ENCODE data around the gene SCUBE2.
"Not testable (repeated sequence)": the region's sequence is repeated elsewhere in the genome, so short reads cannot be mapped to it uniquely, and the experiment has no call there.

Gene SCUBE2

DNA sequence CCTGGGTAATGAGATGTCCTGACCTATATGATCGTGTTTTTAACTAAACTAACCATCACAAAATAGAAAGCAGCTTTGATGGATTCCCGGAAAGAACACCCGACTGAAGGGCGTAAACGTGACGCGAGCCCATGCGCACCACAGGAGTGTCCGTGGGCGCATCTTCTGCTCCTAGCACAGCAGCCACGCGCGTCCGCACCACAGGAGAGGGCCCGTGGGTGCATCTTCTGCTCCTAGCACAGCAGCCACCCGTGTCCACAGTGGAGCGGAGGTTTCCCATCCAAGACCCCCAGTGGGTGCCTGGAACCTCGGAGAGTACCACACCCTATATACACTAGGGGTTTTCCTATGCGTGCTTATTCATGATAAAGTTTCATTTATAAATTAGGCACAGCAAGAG lies 51.5 kb downstream of the SCUBE2 start:
- DNase-seq = no peak

DNA sequence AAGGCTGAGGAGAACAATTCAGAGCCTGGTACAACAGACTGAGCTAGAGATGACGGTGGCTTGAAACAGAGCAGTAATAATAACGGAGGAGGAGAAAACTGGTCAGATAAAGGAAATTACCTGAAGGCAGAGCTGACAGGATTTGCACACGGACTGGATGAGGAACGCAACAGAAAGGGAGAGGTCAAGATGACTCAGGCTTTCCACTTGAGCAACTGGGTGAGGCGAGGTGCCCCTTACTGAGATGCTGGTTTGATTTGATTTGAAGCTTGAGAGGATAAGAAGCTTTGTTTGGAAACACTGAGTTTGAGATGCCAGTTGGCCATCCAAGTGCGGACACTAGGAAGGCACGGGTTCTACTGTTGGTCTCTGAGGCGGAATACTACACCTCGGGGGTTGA lies 52.2 kb downstream of the SCUBE2 start:
- DNase-seq = no peak

DNA sequence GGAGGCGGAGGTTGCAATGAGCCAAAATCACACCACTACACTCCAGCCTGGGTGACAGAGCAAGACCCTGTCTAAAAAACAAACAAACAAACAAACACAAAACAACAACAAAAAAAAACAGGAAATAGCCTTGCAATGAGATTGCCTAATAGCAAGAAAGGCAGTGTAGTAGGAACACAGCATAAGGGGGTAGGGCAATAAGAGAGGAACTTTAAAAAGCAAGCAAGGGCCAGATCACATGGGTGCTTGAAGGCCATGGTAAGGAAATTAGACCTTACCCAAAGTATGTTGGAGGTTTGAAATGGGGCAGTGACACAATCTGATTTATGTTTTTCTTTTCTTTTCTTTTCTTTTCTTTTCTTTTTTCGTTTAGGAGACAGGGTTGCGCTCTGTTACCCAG lies 52.9 kb downstream of the SCUBE2 start:
- DNase-seq = no peak

DNA sequence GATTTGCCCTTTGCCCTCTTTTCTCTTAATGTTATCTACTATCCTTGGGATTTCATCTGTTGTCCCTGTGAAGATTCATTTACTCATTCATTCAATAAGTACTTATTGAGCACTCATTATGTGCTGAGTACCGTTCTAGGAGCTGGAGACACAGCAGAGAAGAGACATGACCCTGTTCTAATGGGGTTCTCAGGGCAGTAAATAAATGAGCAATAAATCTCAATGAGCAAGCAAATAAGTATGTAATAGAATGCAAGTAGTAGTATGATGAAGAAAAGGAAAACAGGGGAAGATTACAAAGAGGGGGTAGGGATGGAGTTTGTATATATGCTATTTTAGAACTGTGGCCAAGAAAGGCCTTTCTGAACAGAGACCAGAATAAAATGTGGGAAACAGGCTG lies 53.4 kb downstream of the SCUBE2 start:
- DNase-seq = no peak

DNA sequence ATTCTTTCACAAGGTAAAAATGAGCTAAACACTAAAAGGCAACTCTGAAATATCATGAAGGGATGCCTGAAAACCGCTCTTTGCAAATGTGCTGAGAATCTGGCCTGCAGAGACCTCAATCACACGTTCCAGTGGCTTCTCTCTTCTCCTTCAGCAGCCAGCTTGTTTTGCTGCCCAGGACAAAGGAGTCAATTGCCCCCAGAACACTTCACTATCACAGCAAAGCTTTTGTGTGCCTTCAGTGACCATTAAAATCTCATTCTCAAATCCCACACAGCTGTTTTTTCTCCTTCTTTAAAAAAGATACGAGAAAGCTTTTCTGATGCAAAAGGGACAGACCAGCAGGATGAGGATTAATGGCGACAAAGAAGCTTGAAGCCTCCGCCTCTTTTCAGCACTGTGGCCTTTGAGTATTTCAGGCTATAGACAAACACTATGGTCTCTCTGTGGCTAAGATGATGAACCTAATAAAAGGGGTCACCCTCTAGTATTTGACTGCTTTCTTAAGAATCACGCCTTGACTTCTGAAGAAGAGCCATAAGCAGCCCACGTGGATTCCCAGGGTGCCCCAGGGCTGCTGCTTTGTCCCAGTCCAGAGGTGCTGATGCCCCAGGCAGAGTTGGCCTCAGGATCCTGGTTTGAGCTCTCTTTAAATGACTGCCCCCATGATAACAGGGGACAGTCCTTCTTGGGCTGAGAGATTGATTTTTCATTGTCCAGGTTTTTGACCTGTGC lies 54.2 kb downstream of the SCUBE2 start:
- no peak for DNase-seq

DNA sequence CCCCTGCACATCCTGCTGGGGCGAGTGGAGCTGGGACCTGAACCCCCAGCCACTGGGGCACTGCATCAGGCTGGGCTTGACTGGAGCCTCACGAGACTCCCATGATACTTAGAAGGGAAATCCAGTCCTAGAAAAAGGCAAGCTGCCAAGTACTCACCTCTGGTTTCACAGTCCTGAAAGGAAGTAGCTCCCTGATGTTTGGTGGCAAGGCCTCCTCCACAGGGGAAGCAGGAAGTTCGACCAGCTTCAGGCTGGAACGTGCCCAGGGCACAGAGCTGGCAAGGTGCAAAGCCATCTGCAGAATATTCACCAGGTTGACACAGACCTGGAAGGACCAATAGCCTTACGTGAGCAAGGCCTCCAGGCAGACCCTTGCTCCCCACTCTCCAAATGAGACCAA lies 60.8 kb downstream of the SCUBE2 start:
- DNase-seq = no peak

DNA sequence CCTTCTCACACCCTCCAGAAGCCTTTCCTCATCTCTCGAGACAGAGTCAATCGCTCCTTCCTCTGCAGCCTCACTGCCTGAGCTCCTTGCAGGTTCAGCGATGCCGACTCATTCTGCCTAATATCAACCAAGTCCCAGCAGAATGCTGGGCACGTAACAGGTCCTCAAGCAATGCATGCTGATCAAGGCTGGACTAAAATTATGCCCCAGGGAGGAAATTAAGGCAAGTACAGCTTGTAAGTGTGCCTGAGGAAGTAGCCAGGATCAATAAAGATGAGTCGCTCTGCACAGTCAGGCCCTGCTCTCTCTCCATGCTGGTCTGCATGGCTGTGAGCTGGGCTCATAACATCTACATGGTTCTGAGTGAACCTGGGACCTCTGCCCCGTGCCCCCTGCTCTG lies 62.0 kb downstream of the SCUBE2 start:
- DNase-seq = no peak

DNA sequence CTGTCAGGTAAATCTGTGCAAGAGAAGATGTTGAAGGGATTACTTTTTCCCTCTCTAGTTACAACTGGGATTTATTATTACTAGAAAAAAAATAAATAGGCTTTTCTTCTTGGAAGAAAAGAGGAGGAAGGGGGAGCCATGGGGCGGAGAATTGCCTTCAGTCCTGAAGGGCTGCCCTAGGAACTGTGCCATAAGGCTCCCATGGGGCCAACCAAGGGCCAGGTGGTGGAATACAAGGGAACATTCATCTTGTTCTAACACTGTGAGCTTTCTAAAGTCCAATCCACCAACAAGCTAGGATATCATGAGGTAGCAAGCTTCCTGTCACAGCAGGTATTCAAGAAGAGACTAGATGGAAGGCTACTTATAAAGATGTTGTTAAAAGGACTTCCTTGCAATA lies 62.8 kb downstream of the SCUBE2 start:
- no peak for DNase-seq

DNA sequence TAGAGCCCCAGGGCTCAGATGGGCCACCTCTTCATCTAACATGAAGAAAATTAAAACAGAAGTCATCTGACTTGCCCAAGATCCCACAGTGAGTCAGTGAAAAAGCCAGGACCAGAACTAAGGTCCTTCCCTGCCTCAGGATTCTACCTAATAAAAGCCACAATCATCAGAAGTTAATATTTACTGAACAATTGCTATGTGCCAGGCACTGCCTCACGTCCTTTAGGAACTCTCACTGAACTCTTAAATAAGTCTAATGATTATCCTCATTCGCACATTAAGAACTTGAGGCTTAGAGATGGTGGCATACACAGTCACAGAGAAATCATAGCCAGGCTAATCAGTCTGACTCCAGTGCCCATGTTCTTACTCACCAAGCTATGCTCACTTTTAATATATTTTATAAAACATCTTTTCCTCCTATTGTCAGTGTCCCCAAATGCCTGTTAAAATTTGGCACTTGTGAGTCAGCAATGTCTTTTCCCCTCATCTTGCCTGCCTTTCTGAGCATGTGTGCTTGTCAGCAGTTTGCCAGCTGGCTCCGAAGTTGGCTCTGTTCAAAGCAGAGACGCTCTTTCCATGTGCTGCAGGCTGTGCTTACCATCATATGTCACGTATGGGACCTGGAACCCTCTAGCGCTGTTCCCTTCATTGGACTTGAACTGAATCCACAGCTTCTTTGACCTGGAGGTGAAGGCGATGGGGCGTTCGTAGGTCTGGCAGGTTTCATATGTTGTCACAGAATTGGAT lies 66.1 kb downstream of the SCUBE2 start:
- no peak for DNase-seq

DNA sequence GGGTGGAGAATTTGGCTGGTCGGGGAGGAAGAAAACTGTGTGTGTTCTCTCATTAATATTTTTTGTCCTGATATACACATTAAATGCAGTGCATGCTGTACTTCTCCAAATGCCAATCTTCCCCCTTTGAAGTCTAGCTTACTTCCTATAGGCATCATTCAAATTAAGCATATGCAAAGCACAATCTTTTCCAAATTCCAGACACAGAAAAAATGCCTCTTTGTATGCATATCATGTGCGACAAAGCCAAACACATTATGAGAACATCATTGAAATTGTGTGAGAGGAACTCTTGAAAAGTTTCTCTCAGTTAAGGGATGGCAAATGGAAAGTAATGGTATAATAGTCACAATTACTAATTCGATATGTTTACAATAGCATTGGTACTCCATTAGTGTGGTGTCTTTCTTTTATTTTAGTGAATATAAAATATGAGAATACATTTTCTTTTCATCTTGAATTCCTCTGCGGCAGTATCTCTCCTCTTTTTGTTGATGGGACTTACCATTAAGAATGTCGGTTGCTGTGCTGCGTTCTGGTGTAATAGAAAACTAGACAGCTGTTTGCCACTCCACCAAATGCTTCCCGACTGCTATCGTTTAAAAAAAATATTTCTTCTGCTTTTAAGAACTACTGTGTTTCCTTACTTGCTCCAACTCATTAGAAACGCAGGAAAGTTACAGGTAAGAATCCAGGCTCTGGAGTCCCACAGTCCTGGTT lies 68.3 kb downstream of the SCUBE2 start:
- no peak for DNase-seq

DNA sequence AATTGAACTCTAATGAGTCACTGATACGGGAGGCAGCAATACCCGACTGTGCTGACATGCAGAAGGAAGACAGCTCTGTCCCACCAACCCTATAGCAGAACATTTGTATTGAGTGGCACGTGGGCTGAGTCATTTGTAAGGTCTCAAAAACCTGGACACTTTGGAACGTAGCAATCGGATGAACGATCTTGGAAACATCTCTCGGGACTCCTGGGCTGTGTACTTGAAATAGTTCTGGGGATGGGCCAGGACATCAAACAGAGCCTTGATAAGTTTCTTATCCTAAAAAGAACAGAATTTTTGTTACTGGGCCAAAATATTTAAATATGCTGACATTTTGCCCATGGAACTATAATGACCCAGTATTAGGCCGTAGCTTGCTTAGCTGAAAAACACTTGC lies 70.5 kb downstream of the SCUBE2 start:
- no peak for DNase-seq

DNA sequence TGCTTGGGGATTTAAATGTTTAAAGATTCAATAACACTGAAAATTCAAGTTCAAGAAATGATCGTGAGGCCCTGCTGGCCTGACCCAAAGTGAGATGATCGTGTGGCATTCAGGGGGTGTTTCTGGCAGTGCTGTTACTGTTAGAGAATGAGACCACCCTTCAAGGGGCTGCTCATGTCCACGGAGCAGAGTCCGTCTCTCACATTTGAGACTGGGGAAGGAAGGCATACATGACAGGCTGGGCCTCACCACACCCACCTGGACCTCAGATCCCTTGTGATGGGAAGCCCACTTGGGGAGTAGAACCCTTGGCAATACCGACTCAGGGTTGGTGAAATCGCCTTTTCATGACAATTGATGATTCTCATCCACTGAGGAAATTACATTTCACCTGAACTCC lies 71.5 kb downstream of the SCUBE2 start:
- DNase-seq = no peak

DNA sequence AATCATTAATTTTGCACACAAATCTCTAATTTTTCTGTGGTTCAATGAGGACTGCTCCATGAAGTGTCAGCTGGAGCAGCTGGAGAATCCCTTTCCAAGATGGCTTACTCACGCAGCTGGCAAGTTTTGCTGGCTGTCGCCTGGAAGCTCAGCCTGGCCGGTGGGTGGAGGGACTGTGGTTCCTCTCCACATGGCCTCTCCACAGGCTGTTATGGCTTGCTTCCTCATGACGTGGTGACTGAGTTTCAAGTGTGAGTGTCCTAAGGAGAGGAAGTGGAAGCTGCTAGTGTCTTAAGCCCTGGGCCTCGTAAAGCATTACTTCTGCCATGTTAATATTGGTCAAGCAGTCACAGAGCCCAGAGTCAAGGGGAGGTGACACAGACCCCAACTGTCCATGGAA lies 73.6 kb downstream of the SCUBE2 start:
- DNase-seq = no peak

DNA sequence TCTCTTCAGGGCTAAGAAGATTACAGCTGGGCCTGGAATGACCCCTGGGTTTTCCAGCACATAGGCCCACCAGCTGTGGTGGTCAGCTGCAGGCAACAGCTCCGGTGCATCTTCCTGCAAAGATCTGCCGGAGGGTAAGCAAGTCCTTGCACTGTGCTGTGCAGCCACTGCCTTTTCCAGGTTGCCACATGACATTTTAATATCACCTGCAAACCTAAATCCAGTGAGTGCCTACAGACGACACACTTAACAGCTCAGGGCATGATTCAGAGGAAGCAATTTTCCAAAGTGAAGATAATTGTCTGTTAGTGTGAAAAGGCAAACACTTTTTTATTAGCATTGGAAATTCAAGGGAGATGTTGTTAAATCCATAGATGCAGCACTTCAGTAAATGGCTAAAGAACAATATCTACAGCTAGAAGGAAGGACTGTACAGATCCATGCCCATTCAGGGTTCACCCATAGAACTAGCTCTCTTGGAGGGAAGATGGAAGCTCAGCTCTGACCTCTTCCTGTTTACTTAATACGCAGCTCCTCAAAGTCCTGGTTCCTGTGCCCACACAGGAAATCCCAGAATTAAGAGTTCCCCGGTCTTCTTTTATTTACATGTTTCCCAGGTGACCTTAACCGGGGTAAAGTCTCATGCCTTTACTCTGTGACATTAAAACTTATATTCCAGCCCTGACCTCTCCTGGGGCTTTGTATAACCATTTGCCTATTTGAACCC lies 74.3 kb downstream of the SCUBE2 start:
- DNase-seq = no peak

DNA sequence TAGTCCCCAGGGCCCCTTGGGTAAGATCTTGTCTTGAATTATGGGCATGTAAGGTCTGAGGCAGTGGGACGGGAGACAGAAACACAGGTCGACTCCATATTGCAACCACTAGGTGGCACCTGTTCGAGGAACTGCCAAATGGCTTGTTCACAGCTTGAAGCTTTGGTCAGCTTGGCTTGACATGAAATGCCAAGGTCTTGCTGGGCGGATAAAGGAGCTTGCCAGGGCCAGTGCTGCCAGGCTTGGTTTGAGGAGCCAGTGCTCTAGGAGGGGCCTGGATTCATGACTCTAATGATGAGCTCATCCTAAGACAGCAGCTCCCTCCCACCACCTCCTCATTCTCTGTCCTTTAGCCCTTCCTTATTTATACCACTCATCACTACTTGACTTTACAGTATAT lies 75.7 kb downstream of the SCUBE2 start:
- peak; percentile 29 for DNase-seq

DNA sequence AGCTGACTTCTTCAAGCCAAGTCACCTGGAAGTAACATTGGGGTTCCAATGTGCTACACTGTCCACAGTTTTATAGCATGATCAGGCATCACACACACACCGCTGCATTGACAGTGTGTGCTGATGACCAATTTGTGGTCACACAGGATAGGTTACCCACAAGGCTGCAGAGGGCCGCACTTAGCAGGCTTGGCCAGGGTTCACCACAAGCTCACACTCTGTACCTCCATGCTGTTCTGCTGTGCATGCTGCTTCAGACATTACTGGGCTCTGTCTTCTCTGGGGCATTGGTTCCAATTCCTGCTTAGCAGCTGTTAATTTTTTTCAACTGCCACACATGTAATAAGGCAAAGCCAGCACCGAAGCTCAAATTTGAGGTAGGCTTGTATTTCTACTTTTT lies 76.6 kb downstream of the SCUBE2 start:
- no peak for DNase-seq

DNA sequence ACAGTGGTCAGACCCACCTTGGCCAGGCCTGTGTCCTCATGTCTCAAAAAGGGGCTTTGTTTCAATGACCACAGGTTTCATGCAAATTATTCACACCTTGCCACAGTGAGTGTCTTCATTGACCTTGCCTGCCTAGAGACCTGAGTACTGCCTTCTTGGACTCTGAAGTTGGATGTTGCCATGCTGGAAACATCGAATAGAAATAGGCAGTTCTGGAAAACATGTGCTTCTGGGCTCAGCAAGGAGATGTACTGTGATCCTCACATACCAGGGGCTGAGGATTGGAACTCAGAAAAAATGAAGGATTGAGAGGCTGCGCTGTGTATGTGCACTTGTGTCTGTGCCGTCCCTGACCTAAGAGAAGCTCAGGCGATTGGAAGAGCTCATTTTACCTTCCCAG lies 78.0 kb downstream of the SCUBE2 start:
- DNase-seq = no peak

DNA sequence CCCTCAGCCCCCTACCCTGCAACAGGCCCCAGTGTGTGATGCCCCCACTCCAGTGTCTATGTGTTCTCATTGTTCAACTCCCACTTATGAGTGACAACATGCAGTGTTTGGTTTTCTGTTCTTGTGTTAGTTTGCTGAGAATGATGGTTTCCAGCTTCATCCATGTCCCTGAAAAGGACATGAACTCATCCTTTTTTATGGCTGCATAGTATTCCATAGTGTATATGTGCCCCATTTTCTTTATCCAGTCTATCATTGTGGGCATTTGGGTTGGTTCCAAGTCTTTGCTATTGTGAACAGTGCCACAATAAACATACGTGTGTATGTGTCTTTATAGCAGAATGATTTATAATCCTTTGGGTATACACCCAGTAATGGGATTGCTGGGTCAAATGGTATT lies 81.9 kb downstream of the SCUBE2 start:
- DNase-seq = not testable (repeated sequence)

DNA sequence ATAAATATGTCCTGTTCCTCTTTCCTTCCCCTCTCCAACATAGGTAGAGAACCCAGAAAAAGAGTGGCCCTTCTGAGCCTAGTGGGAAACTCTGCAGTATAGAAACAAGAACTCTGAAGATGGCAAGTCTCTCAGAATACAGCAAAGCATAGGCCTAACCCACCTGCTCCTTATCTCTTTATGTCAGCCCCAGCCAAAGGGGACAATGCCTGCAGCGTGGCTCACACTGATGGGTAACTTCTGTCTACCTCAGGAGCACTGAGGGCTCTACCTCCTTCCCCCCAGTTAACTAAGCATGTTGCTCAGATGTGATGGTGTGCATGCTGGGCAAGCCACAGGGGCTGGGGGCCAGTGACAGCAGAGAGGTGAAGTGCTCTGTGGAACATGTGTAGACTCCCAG lies 82.7 kb downstream of the SCUBE2 start:
- no peak for DNase-seq

DNA sequence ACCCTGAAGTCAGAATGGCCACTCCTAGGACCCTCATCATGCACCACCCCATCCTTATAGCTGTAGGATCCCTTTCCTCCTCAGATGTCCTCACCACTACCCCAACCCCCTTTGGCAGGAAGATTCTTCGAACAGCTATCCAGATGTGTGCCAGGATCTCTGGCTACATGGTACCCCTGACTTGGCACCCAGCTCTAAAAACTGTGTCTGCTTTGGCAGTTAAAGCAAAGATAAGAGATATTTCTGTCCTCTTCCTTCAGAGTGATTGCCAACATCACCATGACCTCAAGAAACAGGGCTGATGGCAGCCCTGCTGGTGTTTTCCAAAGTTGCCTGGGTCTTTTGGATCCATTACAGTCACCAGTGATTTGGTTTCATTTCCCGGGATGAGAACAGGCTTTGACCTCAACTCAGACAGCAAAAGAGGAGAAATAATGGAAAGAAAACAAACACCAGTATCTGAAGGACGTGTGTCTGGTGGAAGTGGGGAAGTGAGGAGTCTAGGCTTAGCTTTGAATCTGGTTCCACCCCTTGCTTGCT lies 83.3 kb downstream of the SCUBE2 start:
- no peak for DNase-seq

DNA sequence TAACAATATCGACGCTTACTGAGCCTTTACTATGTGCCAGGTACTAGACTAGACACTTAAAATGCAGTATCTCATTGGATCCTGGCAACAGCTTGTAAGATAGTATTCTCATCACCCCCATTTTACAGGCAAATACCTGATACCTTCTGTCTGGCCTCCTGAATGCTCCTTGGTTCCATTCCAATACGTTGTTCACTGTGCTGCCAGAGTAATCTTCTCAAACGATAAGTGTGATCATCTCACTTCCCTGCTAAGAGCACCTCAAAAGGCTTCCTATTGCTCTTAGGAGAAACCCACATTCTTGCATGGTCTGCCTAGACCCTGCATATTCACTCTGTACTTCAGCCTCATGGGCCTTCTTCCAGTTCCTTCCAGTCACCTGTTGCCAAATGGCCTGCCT lies 86.3 kb downstream of the SCUBE2 start:
- no peak for DNase-seq

DNA sequence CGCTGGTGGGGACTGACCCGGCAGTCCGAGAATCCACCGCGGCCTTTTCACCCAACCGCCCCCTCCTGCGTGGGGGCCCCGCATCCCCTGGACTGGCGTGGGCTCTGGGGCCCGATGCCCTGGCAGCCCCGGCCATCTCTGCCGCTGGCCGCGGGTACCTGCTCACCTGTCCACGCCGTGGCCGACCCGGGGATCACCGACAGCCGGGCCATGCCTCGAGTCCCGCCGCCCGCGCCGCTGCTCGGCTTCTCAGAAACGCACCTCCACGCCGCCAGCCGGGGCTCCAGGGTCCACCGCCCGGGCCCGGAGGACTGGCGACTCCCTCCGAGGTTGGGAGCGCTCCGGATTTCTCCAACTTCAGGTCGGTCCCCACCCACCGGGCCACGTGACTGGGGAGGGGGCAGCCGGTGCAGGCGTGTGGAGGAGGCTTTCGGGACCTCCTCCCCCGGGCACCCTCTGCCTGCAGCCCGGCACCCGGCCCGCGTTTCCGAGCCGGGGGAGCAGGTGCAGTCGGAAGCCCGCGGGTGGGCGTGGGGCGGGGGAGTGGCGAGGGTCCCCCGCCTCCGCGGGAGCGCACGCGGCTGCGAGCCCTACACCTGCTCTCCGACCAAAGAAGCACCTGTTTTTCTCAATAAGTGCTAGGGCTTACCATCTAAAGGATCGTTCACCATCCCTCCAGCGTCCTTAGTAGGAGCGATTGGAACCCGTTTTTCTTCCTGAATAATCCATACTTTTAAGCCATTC lies 87.0 kb downstream of the SCUBE2 start:
- no peak for DNase-seq
